NCI-H2107 treated with DMSO at 0.1 percent for 48 hours (cell line): ENCODE measurements around the gene PKP1.
A peak's percentile ranks its signal among the peaks of the same experiment; 100 is the strongest.

Experiments
- DNase-seq: peaks from one replicate; lab custom pipeline; 2025; ENCODE audit not compliant: unreplicated experiment; lab: John Stamatoyannopoulos, UW

PKP1 gene

DNA sequence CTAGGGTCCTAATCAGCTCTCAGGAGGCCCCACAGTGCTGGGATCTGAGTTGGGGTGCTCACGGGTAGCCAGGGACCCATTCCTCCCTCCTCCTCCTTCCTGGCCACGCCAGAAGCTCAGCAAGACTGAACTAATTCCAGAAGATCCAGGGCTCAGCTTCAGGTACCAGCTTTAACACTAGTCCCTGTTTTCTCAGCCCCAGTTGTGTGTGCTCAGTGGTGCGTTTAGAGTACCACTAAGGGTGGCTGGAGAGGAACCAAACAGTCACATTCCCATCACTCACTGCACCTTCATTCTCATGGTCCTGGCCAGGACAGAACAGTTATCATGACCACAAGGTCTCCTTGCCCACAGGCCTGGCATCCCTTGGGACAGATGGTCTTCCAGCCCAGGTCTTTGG, 20.8 kb downstream of the PKP1 start:
- no peak for DNase-seq

DNA sequence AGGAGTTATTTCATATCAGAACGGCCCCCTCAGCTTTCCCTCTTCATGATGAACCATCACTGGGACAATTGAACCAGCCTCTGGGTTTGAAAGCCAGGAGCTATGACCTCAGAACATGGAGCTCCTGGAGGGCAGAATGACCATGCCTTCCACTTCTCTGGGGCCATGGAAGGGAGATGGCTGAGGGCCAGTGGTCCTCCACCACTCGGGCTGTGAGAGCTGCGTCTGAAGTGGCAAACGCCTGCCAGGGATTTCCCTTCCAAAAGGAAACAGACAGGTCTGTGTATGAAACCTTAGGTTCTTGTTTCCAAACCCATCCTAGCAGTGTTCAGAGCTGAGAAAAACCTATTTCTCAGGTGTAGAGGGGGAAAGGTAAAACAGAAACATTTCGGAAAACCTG, 22.5 kb downstream of the PKP1 start:
- no peak for DNase-seq

DNA sequence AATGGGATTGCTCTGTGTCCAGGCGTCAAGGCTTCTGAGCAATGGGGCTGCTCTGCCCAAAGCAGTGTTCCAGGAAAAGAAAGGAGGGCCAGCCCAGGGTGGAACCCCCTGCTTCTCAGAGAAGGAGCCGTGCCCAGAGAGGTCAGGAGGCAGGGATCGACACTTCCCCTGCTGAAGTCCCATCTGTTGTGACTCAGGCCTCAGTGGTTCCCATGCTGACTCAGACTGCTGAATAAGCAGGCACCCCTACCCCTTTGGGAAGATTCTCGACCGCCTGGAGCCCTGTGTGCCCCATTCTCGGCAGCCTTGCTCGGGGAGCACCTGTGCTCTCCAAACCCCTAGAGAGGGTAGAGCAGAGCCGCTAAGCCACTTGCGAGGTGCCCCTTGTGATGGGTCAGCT, 23.9 kb downstream of the PKP1 start:
- DNase-seq, result no peak

DNA sequence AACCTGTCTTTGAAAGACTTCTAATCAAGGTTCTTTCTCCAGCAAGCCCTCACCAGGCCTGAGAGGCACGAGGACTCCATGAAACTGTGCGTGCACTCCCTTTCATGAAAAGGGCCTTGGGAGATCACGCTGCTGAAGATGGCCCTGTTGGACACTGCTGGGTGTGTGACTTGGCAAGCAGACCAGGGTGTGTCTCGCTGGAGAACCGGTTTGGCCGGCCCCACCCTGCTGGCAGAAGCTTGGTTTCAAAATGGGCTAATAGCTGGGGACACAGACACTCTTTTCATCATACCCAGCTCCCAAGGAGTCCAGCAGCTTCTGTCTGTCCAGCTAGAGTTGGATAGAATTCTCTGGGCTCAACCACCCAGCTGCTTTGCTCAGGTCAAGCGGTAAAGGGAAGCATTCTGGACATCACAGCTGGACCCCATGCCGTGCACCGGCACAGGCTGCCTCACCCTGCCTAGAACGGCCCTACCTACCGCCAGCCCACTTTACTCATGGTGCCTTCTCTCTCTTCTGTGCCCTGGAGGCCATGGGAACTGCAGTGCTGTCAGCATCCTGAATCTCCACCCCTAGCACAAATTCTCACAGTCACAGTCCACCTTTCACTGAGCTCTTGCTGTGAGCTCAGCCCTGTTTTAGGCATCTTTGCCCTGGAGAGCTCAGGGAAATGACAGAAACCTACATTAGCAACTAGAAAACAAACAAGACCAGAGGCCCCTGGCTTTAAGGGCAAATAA, 24.6 kb downstream of the PKP1 start:
- no peak for DNase-seq

DNA sequence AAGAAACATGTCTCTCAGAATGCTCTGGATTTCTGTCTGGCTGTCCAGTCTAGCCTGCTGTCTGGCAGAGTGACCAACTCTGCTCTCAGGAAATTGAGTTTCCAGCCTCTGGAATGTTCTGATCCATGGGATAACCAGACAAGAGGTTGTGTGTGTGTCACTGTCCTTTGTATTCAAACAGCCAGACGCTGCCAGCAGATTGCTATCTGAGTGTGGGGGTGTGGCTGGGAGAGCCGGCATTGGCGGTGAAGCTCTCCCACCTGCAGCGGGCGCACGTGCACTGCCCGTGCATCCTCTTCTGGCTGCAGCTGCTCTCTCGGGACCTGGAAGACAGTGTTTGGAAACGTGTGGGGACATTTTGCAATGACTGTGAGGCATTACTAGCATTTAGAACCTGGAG, 26.1 kb downstream of the PKP1 start:
- DNase-seq, result peak; percentile 92

DNA sequence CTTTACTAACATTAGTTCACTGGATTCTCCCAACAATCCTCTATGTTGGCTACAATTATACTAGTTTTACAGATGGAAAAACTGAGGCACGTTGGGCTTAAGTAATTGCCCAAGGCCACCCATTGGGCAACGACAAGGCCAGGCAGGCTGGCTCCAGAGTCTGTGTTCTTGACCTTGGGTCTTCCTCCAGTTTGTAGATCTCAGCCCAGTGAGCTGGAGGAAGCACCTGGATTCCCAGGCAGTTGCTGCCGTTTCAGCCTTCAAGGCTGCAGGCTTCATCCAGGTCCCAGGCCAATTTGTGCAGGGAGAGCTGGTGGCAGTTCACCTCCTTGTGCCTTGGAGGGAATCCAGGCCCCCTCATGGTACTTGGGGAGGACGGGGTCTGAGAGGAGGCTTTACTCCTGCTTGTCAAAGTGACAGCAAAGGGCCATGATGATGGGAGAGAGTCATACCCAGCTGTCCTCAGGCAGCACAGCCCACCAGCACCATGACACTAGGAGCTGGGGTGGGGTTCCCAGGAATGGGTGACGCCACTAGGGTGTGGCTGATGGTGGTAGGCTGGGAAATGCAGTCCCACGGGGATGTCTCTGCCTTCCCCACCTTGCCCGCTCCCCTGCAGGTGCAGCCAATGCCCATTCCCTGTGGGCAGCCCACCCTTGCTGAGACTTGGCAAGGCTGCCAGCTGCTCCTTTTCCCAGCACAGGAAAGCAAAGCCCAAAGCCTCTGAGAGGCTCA, 27.1 kb downstream of the PKP1 start:
- DNase-seq, result no peak

DNA sequence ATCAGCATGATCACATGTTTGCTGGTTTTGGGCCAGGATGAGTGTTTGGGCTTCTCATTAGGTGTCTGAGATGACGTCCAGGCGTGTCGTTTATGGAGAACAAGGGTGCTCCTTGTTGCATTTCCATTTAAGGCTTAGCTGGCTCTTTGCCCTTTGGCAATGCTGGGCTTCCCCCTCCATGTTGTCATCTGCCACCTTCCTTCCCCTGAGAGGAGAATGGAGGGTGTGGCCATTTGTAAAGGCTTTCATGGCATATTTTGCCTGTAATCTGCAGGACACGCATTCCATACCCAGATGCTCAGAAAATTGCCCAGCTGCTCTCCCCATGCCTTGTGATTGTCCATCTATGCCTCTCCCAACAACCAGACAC, 27.7 kb downstream of the PKP1 start:
- peak; percentile 21 for DNase-seq

DNA sequence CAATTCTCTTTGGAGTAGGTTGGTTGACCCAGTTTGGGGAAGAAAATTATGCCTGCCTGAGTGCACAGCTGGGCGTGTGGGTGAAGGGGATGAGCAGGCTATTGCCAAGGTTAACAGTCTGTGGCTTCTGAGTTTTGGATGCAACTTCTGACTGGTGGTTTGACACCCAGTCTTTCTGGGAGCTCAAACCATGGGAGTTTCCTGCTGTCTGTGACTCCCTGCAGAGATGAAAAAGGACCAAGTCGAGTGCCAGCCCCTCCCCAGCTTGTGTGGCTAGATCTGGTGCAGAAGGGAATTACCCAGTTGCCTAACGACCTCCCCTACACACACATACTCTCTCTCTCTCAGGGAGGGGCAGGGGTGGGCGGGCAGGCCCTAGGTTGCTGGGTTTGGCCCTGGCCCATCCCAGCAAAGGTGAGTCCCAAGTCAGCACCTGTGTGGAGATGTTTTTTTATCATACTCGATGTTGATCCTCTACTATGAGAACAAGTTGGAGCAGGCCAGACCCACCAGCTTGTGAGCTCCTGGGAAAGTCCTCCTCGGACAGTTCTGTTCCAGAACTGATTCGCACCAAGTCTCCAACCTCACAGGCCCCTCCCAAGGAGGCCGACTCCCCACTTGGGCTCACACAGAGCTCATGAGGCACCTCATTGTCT, 28.2 kb downstream of the PKP1 start:
- no peak for DNase-seq

DNA sequence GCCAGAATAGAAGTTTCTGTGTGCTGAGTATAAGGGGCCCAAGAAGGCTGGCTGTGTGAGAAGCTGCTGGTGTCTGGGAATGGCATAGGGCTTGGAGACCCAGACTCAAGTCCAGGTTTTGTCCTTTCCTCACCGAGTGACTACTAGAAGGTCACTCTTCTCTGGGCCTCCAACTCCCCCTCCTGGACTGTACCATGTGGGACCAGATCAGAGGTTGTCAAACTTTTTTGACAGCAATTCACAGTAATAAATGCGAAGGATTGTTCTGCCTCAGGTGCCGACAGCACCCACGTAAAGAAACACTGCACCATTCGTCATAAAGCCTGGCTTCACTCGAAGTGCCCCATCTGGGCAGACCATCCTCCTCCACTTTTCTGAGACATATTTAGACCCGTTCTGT, 29.0 kb downstream of the PKP1 start:
- no peak for DNase-seq

DNA sequence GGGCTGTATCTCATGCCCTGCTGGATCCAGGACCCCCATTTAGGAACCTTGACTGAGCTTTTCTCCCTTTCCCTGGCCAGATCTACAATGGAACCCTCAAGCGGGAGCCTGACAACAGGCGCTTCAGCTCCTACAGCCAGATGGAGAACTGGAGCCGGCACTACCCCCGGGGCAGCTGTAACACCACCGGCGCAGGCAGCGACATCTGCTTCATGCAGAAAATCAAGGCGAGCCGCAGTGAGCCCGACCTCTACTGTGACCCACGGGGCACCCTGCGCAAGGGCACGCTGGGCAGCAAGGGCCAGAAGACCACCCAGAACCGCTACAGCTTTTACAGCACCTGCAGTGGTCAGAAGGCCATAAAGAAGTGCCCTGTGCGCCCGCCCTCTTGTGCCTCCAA, 29.8 kb downstream of the PKP1 start:
- DNase-seq, result no peak

DNA sequence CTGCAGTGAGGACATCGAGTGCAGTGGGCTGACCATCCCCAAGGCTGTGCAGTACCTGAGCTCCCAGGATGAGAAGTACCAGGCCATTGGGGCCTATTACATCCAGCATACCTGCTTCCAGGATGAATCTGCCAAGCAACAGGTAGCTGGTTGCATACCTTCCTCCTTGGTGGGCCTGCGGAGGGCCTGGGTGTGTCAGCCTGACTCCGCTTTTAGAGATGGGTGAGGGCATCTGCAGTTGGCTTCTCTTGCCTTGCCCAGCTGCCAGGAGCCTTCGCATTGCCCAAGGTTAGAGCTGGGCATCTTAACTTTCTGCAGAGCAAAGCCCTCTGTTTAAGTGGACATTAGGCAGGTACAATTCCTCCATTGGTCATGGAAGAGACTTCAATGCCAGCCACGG, 33.2 kb downstream of the PKP1 start:
- DNase-seq, result no peak

DNA sequence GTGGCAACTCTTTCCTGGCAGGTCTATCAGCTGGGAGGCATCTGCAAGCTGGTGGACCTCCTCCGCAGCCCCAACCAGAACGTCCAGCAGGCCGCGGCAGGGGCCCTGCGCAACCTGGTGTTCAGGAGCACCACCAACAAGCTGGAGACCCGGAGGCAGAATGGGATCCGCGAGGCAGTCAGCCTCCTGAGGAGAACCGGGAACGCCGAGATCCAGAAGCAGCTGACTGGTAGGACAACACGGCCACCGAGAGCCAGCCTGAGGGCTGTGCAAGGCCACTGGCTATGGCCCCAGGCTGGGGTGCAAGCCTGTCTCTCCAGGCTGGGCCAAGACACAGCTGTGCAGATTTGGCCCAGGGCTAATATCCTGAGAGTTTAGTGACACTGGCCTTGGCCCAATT, 34.2 kb downstream of the PKP1 start:
- no peak for DNase-seq

DNA sequence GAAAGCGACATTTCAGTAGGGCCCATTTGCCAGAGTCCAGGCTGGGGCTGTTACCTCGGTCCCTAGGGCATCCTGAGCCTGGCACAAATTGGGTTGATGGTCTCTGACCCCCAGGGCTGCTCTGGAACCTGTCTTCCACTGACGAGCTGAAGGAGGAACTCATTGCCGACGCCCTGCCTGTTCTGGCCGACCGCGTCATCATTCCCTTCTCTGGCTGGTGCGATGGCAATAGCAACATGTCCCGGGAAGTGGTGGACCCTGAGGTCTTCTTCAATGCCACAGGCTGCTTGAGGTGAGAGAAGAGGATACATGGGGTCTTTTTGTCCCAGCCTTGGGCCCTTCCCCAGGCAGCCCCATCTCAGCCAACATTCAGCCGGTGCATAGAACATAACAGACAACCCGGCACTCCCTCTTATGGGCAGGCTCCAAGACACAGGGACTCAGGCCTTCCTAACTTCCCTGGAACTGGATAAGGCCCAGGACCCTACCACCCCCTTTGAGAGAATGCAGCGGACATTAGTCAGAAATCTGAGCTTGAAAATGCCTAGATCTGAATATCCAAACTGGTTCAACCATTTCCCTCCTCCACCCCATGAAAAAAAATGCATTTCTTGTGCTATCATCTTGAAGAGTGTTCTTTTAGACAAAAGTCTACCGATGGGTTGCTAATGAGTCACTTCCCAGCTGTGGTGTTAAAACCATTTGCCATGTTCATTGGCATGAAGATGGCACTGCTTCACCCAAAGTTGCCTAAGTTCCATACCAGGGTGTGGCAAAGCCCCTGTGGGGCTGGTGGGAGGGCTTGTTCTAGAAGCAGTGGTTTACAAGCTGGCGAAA, 35.4 kb downstream of the PKP1 start:
- DNase-seq, result no peak

DNA sequence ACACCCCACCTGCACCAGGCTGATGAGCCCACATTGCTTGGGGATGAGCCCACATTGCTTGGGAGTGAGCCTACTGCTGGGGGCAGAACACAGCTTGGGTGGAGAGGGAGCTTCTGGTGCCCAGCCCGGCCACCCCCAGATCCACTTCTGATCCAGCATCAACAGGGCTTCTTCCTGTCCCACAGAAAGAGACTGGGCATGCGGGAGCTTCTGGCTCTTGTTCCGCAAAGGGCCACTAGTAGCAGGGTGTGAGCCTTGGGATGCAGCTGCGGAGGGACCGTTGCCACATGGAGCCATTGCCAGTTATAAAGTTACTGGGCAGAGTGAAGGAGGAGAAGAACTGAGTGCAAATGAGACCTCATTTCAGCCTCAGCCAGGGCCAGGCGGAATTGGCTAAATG, 36.3 kb downstream of the PKP1 start:
- DNase-seq, result no peak

DNA sequence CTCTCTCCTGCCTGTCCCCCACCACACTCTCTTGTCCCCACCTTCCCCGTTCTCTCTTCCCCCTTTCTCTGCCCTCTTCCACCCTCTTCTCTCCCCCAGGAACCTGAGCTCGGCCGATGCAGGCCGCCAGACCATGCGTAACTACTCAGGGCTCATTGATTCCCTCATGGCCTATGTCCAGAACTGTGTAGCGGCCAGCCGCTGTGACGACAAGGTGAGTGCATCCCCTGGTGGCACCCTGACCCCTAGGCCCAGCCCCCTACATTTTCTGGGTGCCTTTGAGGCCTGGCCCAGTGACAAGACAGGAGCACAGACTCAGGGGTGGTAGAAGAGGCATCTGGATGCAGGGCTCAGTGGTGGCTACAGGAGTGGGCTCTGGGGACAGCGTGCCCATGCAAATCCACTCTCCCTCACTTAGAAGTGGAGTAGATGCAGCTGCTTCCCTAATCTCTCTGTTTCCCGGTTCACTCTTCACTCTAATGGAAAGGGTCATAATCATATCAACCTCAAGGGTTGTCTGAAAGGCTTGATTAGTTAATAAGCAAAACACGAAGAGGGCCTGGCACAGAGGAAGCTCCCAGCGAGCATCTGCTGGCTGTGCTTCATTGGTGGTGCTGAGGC, 37.0 kb downstream of the PKP1 start:
- DNase-seq, result no peak

DNA sequence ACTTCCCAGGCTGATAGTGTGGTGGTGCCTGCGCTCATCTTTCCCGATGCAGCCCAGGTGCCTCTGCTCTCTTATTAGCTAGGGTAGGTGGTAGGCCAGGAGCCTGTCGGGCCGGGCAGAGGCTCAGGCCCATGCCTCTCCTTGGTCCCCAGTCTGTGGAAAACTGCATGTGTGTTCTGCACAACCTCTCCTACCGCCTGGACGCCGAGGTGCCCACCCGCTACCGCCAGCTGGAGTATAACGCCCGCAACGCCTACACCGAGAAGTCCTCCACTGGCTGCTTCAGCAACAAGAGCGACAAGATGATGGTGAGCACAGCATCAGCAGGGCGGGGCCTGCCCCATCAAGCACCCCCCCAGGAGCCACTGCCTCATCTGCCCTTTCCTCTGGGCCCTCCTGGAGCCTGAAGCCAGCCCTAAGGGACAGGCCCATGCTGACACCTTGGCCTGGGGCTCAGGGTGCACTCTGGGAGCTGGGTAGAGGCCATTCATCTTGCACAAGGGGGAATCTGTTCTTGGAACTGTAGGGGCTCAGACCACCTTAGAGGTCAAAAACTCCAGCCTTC, 38.6 kb downstream of the PKP1 start:
- DNase-seq, result no peak

DNA sequence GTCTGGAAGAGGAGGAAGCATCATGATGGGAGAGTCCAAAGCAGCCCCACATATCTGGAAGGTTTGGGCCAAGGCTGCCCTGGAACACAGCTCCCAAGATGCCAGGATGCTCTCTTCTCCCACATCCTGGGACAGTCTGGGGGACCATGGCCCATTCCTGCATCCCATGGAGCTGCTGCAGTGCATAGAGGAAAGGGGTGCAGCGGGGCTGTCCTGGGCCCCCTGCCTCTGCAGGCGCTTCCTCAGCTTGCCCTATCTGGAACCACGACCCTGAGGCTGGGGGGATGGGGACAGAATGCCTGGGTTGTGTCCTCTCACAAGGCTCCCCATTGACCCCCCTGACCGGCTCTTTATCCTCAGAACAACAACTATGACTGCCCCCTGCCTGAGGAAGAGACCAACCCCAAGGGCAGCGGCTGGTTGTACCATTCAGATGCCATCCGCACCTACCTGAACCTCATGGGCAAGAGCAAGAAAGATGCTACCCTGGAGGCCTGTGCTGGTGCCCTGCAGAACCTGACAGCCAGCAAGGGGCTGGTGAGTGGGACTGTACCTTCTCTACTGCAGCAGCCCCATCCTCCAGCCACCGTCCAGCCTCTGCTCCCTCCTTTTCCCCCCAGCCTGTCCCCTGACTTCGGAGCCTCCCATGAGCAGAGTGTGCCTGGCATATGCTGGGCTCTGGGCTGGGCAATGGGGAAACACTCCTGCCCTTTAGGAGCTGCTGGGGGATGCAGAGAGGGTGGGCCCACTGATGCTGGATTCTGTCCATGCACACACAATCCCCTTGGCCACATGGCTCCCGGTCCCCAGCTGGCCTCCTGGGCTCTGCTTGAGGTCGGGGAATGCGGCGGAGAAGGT, 39.6 kb downstream of the PKP1 start:
- no peak for DNase-seq

DNA sequence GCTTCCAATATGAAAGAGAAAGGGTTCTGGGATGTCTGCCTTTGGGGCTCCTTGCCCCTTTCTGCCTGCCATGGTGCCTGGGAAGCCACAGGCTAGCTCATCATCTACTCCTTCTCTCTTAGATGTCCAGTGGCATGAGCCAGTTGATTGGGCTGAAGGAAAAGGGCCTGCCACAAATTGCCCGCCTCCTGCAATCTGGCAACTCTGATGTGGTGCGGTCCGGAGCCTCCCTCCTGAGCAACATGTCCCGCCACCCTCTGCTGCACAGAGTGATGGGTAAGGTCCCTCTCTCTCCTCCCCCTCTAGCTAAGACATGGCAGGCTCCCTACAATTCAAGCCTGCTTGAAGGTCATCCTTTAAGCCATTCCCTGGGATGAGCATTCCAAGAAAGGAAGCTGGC, 41.0 kb downstream of the PKP1 start:
- no peak for DNase-seq

DNA sequence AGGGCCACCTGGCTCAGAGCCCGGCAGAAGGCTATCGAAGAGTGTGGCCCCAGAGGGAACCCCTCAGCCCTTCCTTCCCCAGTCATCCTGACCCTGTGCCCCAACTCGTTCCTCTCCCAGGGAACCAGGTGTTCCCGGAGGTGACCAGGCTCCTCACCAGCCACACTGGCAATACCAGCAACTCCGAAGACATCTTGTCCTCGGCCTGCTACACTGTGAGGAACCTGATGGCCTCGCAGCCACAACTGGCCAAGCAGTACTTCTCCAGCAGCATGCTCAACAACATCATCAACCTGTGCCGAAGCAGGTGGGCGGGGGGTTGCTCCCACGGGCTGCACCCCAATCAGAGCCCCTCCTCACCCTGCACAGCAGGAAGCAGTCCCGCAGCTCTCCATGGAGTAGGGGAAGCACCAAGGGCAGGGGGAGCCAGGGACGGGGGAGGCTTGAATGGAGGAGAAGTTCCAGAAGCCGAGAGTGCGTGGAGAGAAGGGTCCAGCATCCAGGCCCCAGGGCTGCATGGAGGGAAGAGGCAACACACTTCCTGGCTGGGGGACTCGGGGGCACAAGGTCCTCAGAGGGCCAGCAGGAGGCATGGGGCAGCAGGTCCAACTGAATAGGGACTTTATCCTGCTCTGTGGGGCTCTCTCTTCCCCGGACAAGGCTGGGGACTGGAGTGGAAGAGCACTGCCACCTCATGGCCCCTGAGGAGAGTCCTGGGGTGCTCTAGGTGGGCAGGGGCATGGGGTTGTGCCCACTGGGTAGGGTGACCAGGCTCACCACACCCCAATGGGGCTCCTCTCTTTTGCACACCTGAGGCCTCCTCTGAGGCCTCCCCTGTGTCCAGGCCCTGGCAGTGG, 41.7 kb downstream of the PKP1 start:
- no peak for DNase-seq
